MCF 10A (cell line): Measurements from ENCODE around the gene SLC41A3. TPM values are rescaled to one million over a fixed set of nuclear protein-coding genes. Genes with fewer than 3 reads are reported as not detected.

Source experiments
- BruUV-seq: library from RNA; stranded (reverse); fragments of 400-500 nt; replicated peaks from 2 replicates; lab custom pipeline; 2021; lab: Mats Ljungman, UMichigan
- CTCF ChIA-PET: fragments of 300-600 bp; sonication (Branson Sonifier 250); formaldehyde crosslinking; extraction: SDS; loops from one replicate; lab custom pipeline; 2021; ENCODE audit warnings: antibody characterized with exemption, inconsistent platforms; lab: Yijun Ruan, JAX
- POLR2A ChIA-PET: fragments of 300-600, 350-650 bp; sonication (Branson Sonifier 250); formaldehyde crosslinking; extraction: SDS; loops from one replicate; lab custom pipeline; 2020; ENCODE audit warnings: antibody characterized with exemption, inconsistent platforms; lab: Yijun Ruan, JAX
- DNase-seq: peaks from one replicate; pipeline ENCODE4 v3.0.0-alpha.2; 2018; ENCODE audit not compliant: unreplicated experiment
- H3K27ac Mint-ChIP-seq: one replicate; pipeline ENCODE4 v1.8.0; 2022; ENCODE audit warnings: mild to moderate bottlenecking, low read depth, mixed read lengths; ENCODE audit not compliant: unreplicated experiment
- H3K27me3 Mint-ChIP-seq: one replicate; pipeline ENCODE4 v1.8.0; 2022; ENCODE audit warnings: mixed read lengths; ENCODE audit not compliant: insufficient read depth, unreplicated experiment
- H3K36me3 Mint-ChIP-seq: one replicate; pipeline ENCODE4 v1.8.0; 2022; ENCODE audit warnings: mild to moderate bottlenecking, moderate library complexity, mixed read lengths; ENCODE audit not compliant: insufficient read depth, unreplicated experiment
- H3K4me1 Mint-ChIP-seq: one replicate; pipeline ENCODE4 v1.8.0; 2022; ENCODE audit warnings: mixed read lengths; ENCODE audit not compliant: insufficient read depth, unreplicated experiment
- H3K4me3 Mint-ChIP-seq: one replicate; pipeline ENCODE4 v1.8.0; 2022; ENCODE audit warnings: mild to moderate bottlenecking, moderate library complexity, mixed read lengths; ENCODE audit not compliant: unreplicated experiment
- H3K9me3 Mint-ChIP-seq: one replicate; pipeline ENCODE4 v1.8.0; 2022; ENCODE audit warnings: mixed read lengths; ENCODE audit not compliant: unreplicated experiment
- intact Hi-C: fragments of 100-400 bp; cut with micrococcal nuclease; formaldehyde crosslinking; loops from 2 replicates; pipeline ENCODE4 v1.14.1; 2022
- total RNA-seq: library from RNA; stranded (reverse); gene quantifications from 2 replicates; pipeline ENCODE4 v1.2.3, GENCODE V29; 2022
- TF ChIP-seq, protein P1 (sequence below): fragments of 200-600 bp; IDR thresholded peaks from one replicate; pipeline ENCODE4 v1.8.0; 2022; ENCODE audit warnings: antibody characterized with exemption, mild to moderate bottlenecking; ENCODE audit not compliant: unreplicated experiment

SLC41A3 gene
- total RNA-seq, 1 experiment from 2014 or later: 43.2 TPM

DNA sequence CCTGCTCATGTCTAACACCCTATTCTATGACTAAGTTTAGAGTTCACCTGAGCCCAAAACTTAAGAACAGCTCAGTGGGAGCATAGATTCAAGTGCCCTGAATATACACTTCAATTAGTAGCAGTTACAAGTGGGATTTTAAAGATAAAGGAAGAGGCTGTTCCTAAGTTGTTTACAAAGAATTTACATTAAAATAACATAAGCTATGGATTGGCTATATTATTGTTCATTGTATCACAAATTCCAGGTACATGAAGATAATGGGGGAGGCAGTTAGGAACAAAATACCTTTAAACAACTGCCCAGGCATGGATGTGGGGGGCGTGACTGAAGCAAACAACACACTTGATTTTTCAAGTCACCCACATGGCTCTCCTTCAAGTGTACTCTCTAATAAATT, 62.2 kb downstream of the SLC41A3 start:
- TF ChIP-seq, protein P1, sequence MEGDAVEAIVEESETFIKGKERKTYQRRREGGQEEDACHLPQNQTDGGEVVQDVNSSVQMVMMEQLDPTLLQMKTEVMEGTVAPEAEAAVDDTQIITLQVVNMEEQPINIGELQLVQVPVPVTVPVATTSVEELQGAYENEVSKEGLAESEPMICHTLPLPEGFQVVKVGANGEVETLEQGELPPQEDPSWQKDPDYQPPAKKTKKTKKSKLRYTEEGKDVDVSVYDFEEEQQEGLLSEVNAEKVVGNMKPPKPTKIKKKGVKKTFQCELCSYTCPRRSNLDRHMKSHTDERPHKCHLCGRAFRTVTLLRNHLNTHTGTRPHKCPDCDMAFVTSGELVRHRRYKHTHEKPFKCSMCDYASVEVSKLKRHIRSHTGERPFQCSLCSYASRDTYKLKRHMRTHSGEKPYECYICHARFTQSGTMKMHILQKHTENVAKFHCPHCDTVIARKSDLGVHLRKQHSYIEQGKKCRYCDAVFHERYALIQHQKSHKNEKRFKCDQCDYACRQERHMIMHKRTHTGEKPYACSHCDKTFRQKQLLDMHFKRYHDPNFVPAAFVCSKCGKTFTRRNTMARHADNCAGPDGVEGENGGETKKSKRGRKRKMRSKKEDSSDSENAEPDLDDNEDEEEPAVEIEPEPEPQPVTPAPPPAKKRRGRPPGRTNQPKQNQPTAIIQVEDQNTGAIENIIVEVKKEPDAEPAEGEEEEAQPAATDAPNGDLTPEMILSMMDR: no peak
- H3K9me3 Mint-ChIP-seq: no peaks in the 10 kb centered on the region
- H3K27me3 Mint-ChIP-seq: no peaks in the 10 kb centered on the region
- H3K27ac Mint-ChIP-seq: no peak overlapping the region
- ChIA-PET POLR2A (no interaction called here), CTCF (interaction anchor here (0.9 kb wide), 1 partner anchor 10 kb away, joined by 3 read pairs; no protein-coding TSS in a partner anchor)
- intact Hi-C loops: no loop called here
- H3K4me1 Mint-ChIP-seq: no peaks in the 10 kb centered on the region
- no peak overlapping the region for H3K4me3 Mint-ChIP-seq
- peaks cover 9% of the 10 kb centered on the region for H3K36me3 Mint-ChIP-seq
- BruUV-seq: no TSS peak
- no peak for DNase-seq

DNA sequence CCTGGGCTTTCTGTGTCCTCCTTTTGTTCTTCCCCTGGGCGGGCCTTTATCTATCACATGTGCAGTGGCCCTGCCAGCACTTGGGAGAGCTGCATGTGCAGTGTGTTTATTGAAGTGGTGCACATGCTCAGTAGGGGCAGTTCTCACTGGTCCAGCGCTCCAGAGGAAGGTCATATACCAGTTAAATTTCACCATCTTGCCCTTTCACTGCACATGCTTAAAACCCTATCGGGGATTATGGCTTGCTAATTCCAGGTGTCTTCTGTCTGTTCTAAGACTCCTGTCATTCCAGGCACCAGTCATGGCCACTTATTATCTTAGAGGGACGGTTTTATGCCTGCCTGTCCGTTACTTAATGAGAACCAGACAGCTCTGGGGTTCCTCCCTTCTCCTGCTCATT, 62.7 kb downstream of the SLC41A3 start:
- ChIA-PET CTCF (interaction anchor here (0.9 kb wide), 1 partner anchor 9 kb away, joined by 3 read pairs; no protein-coding TSS in a partner anchor), POLR2A (no interaction called here)
- DNase-seq: no peak
- TF ChIP-seq, protein P1: no peak
- intact Hi-C loops: no loop called here
- no TSS peak for BruUV-seq
- no peak overlapping the region for H3K4me3 Mint-ChIP-seq
- H3K9me3 Mint-ChIP-seq: no peaks in the 10 kb centered on the region
- no peak overlapping the region for H3K27ac Mint-ChIP-seq
- H3K36me3 Mint-ChIP-seq: peaks cover 13% of the 10 kb centered on the region
- no peaks in the 10 kb centered on the region for H3K4me1 Mint-ChIP-seq
- no peaks in the 10 kb centered on the region for H3K27me3 Mint-ChIP-seq

DNA sequence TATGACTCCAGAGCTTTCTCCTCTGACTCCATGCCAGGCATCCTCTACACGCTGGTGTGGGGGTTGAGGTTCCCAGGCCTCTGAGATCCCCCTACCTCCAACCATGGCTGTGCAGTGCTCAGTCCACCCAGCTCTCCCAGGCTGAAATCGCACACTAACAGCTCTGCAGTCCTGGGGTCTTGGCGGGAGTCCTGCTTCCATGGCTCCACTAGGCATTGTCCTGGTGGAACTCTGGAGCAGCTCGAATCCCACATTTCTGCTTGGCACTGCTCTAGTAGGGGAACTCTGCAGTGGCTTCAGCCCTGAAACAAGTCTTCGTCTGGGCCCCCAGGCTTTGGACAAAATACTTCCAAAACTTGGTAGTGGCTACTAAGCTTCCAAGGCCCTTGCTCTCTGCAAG, 64.2 kb downstream of the SLC41A3 start:
- BruUV-seq: no TSS peak
- TF ChIP-seq, protein P1: no peak
- no peaks in the 10 kb centered on the region for H3K9me3 Mint-ChIP-seq
- no peak overlapping the region for H3K4me3 Mint-ChIP-seq
- H3K27ac Mint-ChIP-seq: no peak overlapping the region
- H3K36me3 Mint-ChIP-seq: peaks cover 20% of the 10 kb centered on the region
- POLR2A ChIA-PET: interaction anchor here (0.6 kb wide), 1 partner anchor 640 kb away, joined by 3 read pairs; no protein-coding TSS in a partner anchor
- CTCF ChIA-PET: no interaction called here
- H3K4me1 Mint-ChIP-seq: peaks cover under 1% of the 10 kb centered on the region
- intact Hi-C loops: no loop called here
- no peak for DNase-seq
- H3K27me3 Mint-ChIP-seq: no peaks in the 10 kb centered on the region

DNA sequence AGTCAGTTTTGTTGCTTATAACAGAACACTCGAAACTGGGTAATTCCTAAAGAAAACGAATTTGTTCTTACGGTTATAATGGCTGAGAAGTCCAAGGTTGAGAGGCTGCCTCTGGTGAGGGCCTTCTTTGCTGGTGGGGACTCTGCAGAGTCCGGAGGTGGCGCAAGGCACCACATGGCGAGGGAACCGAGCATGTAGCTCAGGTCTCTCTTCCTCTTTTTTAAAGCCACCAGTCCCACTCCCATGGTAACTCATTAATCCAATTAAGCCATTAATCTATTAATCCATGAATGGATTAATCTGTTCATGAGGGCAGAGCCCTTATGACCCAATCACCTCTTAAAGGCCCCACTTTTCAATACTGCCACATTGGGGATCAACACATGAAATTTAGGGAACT, 64.9 kb downstream of the SLC41A3 start:
- Mint-ChIP-seq H3K27me3 (no peaks in the 10 kb centered on the region), H3K4me3 (no peak overlapping the region), H3K27ac (no peak overlapping the region), H3K9me3 (no peaks in the 10 kb centered on the region), H3K4me1 (peaks cover 6% of the 10 kb centered on the region), H3K36me3 (peaks cover 26% of the 10 kb centered on the region)
- ChIA-PET POLR2A (interaction anchor here (0.7 kb wide), 1 partner anchor 339 kb away, joined by 3 read pairs; no protein-coding TSS in a partner anchor), CTCF (interaction anchor here (1.3 kb wide), 1 partner anchor 48 kb away, joined by 3 read pairs; no protein-coding TSS in a partner anchor)
- intact Hi-C loops: no loop called here
- TF ChIP-seq, protein P1: no peak
- DNase-seq: no peak
- BruUV-seq: no TSS peak
